GM12878 (cell line): Measurements from ENCODE around the gene YBEY. TPM values are rescaled to one million over a fixed set of nuclear protein-coding genes. Genes with fewer than 3 reads are reported as not detected.

Experiments used
- ATAC-seq: fragments of 200-7000 bp; cut with Tn5 transposase; 3 replicates; pipeline ENCODE4 v1.9.1; 2020; ENCODE audit warnings: mild to moderate bottlenecking, moderate library complexity
- BruUV-seq: library from RNA; stranded (reverse); fragments of 400-500 nt; replicated peaks from 2 replicates; lab custom pipeline; 2021; lab: Mats Ljungman, UMichigan
- CTCF ChIA-PET: fragments of 300-600 bp; sonication (Branson Sonifier 250); formaldehyde crosslinking; extraction: SDS; loops from one replicate; lab custom pipeline; 2021; ENCODE audit warnings: inconsistent platforms; lab: Yijun Ruan, JAX
- POLR2A ChIA-PET: fragments of 350-600 bp; formaldehyde crosslinking; extraction: SDS; loops from one replicate; lab custom pipeline; 2021; ENCODE audit warnings: inconsistent platforms; lab: Charles Lee
- RAD21 ChIA-PET: fragments of 300-600 bp; sonication (Branson Sonifier 250); formaldehyde crosslinking; loops from one replicate; lab custom pipeline; 2023; ENCODE audit warnings: antibody characterized with exemption; ENCODE audit not compliant: unreplicated experiment; lab: Charles Lee
- SMC1A ChIA-PET: fragments of 300-600 bp; sonication (Branson Sonifier 250); formaldehyde crosslinking; loops from one replicate; lab custom pipeline; 2023; ENCODE audit not compliant: unreplicated experiment, uncharacterized antibody; lab: Charles Lee
- DNase-seq: peaks from one replicate; pipeline ENCODE4 v3.0.0-alpha.2; 2011; ENCODE audit warnings: low read depth, low spot score
- FAIRE-seq: peaks from 3 replicates; lab custom pipeline; 2011; peaks lifted over from hg19 to GRCh38; lab: Jason Lieb, UNC
- H2AFZ ChIP-seq: 2 replicates; pipeline ENCODE4 v1.6.0; 2011; ENCODE audit warnings: low read depth, low read length, control low read depth; ENCODE audit not compliant: control insufficient read depth
- H3K27ac ChIP-seq: 2 replicates; pipeline ENCODE4 v1.5.1; 2011; ENCODE audit warnings: control low read depth; ENCODE audit not compliant: control insufficient read depth, insufficient read depth
- H3K27me3 ChIP-seq, 2 experiments: replicated peaks in 1 of 2; 2 replicates each; pipeline versions ENCODE4 v1.6.0 to v1.6.1; 2011; ENCODE audit warnings: low read length in 1 of 2; ENCODE audit not compliant: control insufficient read depth in 2 of 2, insufficient read depth in 2 of 2
- H3K36me3 ChIP-seq, 2 experiments: 2 replicates each; pipeline ENCODE4 v1.5.1; 2011; ENCODE audit warnings: low read length in 1 of 2; ENCODE audit not compliant: control insufficient read depth in 2 of 2, insufficient read depth in 2 of 2
- H3K4me1 ChIP-seq: 2 replicates; pipeline ENCODE4 v1.6.1; 2011; ENCODE audit warnings: mild to moderate bottlenecking, low read length, moderate library complexity, mixed read lengths; ENCODE audit not compliant: control insufficient read depth, insufficient read depth
- H3K4me2 ChIP-seq: 2 replicates; pipeline ENCODE4 v1.6.0; 2011; ENCODE audit warnings: control low read depth; ENCODE audit not compliant: control insufficient read depth, insufficient read depth
- H3K4me3 ChIP-seq: fragments of 200-600 bp; sonication (generic); 2 replicates; pipeline ENCODE4 v1.5.1; 2016
- H3K79me2 ChIP-seq: 2 replicates; pipeline ENCODE4 v1.6.0; 2011; ENCODE audit warnings: low read length; ENCODE audit not compliant: control insufficient read depth, insufficient read depth
- H3K9ac ChIP-seq: 2 replicates; pipeline ENCODE4 v1.8.0; 2011; ENCODE audit warnings: low read length, control low read depth, mixed read lengths; ENCODE audit not compliant: control insufficient read depth, insufficient read depth
- H3K9me3 ChIP-seq: replicated peaks from 3 replicates; pipeline ENCODE4 v1.5.1; 2011; ENCODE audit warnings: mild to moderate bottlenecking, low read length; ENCODE audit not compliant: control insufficient read depth, insufficient read depth
- H4K20me1 ChIP-seq: 2 replicates; pipeline ENCODE4 v1.6.0; 2011; ENCODE audit not compliant: control insufficient read depth, insufficient read depth
- ATF2 ChIP-seq: IDR thresholded peaks from 2 replicates; pipeline ENCODE4 v1.6.1; 2012; ENCODE audit warnings: low read length, inconsistent platforms
- ATF7 ChIP-seq: fragments of 450-650 bp; IDR thresholded peaks from 2 replicates; pipeline ENCODE4 v1.6.1; 2016; ENCODE audit warnings: low read depth, mild to moderate bottlenecking
- BACH1 ChIP-seq: fragments of 450-650 bp; IDR thresholded peaks from 2 replicates; pipeline ENCODE4 v1.6.1; 2017; ENCODE audit warnings: mild to moderate bottlenecking, borderline replicate concordance
- CHD1 ChIP-seq: IDR thresholded peaks from 2 replicates; pipeline ENCODE4 v1.6.1; 2012; ENCODE audit warnings: low read depth, low read length, improper control_type of control experiment
- HDAC2 ChIP-seq: fragments of 200-600 bp; sonication (generic); IDR thresholded peaks from 2 replicates; pipeline ENCODE4 v1.6.1; 2017
- MEF2B ChIP-seq: fragments of 450-650 bp; IDR thresholded peaks from 2 replicates; pipeline ENCODE4 v1.6.1; 2018; ENCODE audit warnings: mild to moderate bottlenecking, moderate library complexity; ENCODE audit not compliant: partially characterized antibody, poor library complexity, severe bottlenecking
- NFYA ChIP-seq: IDR thresholded peaks from 2 replicates; pipeline ENCODE4 v1.6.1; 2011; ENCODE audit warnings: low read depth, mild to moderate bottlenecking, low read length, improper control_type of control experiment, borderline replicate concordance
- NR2F1 ChIP-seq: fragments of 450-650 bp; conservative IDR thresholded peaks from 2 replicates; pipeline ENCODE4 v1.6.1; 2017; ENCODE audit warnings: mild to moderate bottlenecking
- PML ChIP-seq: IDR thresholded peaks from 2 replicates; pipeline ENCODE4 v1.6.1; 2012; ENCODE audit warnings: low read length, inconsistent platforms
- RELA ChIP-seq: fragments of 450-650 bp; IDR thresholded peaks from 2 replicates; pipeline ENCODE4 v1.8.0; 2014; ENCODE audit warnings: borderline replicate concordance; ENCODE audit not compliant: partially characterized antibody
- RFX5 ChIP-seq: IDR thresholded peaks from 2 replicates; pipeline ENCODE4 v1.6.1; 2011; ENCODE audit warnings: low read depth, low read length, improper control_type of control experiment
- SREBF1 ChIP-seq: IDR thresholded peaks from 2 replicates; pipeline ENCODE4 v1.6.1; 2012; ENCODE audit warnings: mild to moderate bottlenecking, low read length
- ZBTB4 ChIP-seq: fragments of 450-650 bp; formaldehyde crosslinking; IDR thresholded peaks from 2 replicates; pipeline ENCODE4 v1.4.0; 2022; ENCODE audit warnings: mild to moderate bottlenecking, moderate library complexity
- WGBS: methylation state at CpG from one replicate; pipeline ENCODE4 v1.1.6; 2016; ENCODE audit warnings: low lambda C conversion rate; ENCODE audit not compliant: insufficient replicate concordance, insufficient coverage; ENCODE audit errors: missing lambda C conversion rate; 5-methylcytosine and 5-hydroxymethylcytosine counted together
- in situ Hi-C: fragments of 300-500 bp; cut with MboI; formaldehyde crosslinking; loops from 9 replicates; pipeline ENCODE4 v1.14.3; 2018; ENCODE audit warnings: mixed read lengths
- intact Hi-C: fragments of 100-400 bp; cut with micrococcal nuclease; formaldehyde crosslinking; loops from one replicate; pipeline ENCODE4 v1.14.2; 2022; ENCODE audit not compliant: unreplicated experiment
- polyA plus RNA-seq, 11 experiments: library from polyadenylated mRNA; depleted of rRNA in 4 of 11; unstranded in 6 of 11; stranded (reverse) in 5 of 11; fragments of >200 nt; fragmentation: Nextera tagmentation in 4 of 11; fragmentation: Illumina TruSeq in 1 of 11; extraction: Ambion mirVana in 4 of 11; extraction: Trizol in 1 of 11; gene quantifications; 1 replicate in 1 of 11; 2 replicates in 10 of 11; pipeline versions ENCODE4 v1.2.1 to v1.2.3, GENCODE V29; 2011 to 2016; ENCODE audit warnings: inconsistent platforms in 2 of 11, missing spikeins in 2 of 11, low read depth in 1 of 11
- total RNA-seq, 4 experiments: library from RNA; depleted of rRNA in 3 of 4; stranded (reverse); fragments of >200 nt in 3 of 4; fragmentation: Illumina TruSeq in 1 of 4; extraction: Trizol in 1 of 4; gene quantifications; 2 replicates each; pipeline versions ENCODE4 v1.2.1 to v1.2.3, GENCODE V29; 2013 to 2021

Gene YBEY
- total and polyA plus RNA-seq, 10 of the 15 experiments (the other 5 are each of a cell fraction or from before 2014, with no cell fraction given) = 6.5 to 31.4 (median 18.5) TPM

GRCh38 chr21:46252840-46253239, 33.3 kb upstream of the YBEY start:
- Histone ChIP-seq H3K9me3 (no peaks in the 10 kb centered on the region; the same call in 2 of the 3 replicates), H4K20me1 (no peaks in the 10 kb centered on the region), H3K36me3 (peaks cover 37 to 50% of the 10 kb centered on the region in 2 experiments), H3K79me2 (no peaks in the 10 kb centered on the region), H3K9ac (no peak overlapping the region), H2AFZ (no peak overlapping the region), H3K4me3 (no peak overlapping the region), H3K4me1 (peaks cover 15% of the 10 kb centered on the region), H3K27me3 (no peaks in the 10 kb centered on the region; a peak in 1 of 4 replicates), H3K27ac (0 out of 2 replicates have a peak overlapping the region, but pooled peaks have one; percentile 55), H3K4me2 (no peak overlapping the region)
- intact Hi-C loops (loop anchor here (5.0 kb wide), 1 partner anchor 69 kb away; the partner anchor contains the start of genes C21orf58 and PCNT), in situ Hi-C loops (no loop called here)
- ChIA-PET POLR2A (interaction anchor here (0.7 to 1.7 kb wide), 7 partner anchors 9 to 142 kb away, joined by 3 to 9 read pairs (median 5); no protein-coding TSS in a partner anchor), SMC1A (interaction anchor here (1.1 to 1.9 kb wide), 5 partner anchors 9 to 70 kb away, joined by 3 to 15 read pairs (median 4); partner anchors contain the start of gene C21orf58), RAD21 (interaction anchor here (1.0 to 3.5 kb wide), 7 partner anchors 18 to 110 kb away, joined by 3 to 19 read pairs (median 8); partner anchors contain the start of genes LSS, MCM3AP and YBEY), CTCF (interaction anchor here (0.6 to 6.3 kb wide), 6 partner anchors 15 to 109 kb away, joined by 3 to 59 read pairs (median 8); partner anchors contain the start of genes LSS, MCM3AP and YBEY)
- TF ChIP-seq SREBF1 (no peak), HDAC2 (no peak), MEF2B (no peak), RELA (no peak), CHD1 (no peak), ZBTB4 (CRISPR knock-in tag) (no peak), ATF7 (no peak), PML (no peak), BACH1 (no peak), NFYA (no peak), RFX5 (no peak), NR2F1 (no peak), ATF2 (no peak)
- ATAC-seq (no peak), FAIRE-seq (no peak), DNase-seq (no peak)
- 100% methylated on average over 4 of the region's 4 CpGs for WGBS
- no TSS peak for BruUV-seq
